GM21360 (cell line): ENCODE data around the gene CTSZ.

Experiments used
- ATAC-seq: cut with Tn5 transposase; IDR thresholded peaks from one replicate; pipeline ENCODE4 v1.9.1; 2021; ENCODE audit warnings: mild to moderate bottlenecking, moderate library complexity; ENCODE audit not compliant: unreplicated experiment

CTSZ gene

GRCh38 chr20:59032023-59032712 is 25.1 kb upstream of the CTSZ start, which contains the start of gene ATP5F1E:
ATP5F1E (minus strand) TSS chr20:59032335; CDS start chr20:59032251, 84 bp downstream.
- ATAC-seq = peak; percentile 95

- ATAC-seq = no peak
Measured at GRCh38 chr20:59031564-59032022, 24.5 kb upstream of the CTSZ start.

- ATAC-seq = no peak
Measured at GRCh38 chr20:59030911-59031563, 24.0 kb upstream of the CTSZ start.

- ATAC-seq = no peak
Measured at GRCh38 chr20:59028812-59029211, 21.8 kb upstream of the CTSZ start.

GRCh38 chr20:59027741-59028320 is 20.8 kb upstream of the CTSZ start:
- no peak for ATAC-seq

GRCh38 chr20:59026904-59027740 is 20.1 kb upstream of the CTSZ start:
- no peak for ATAC-seq

- no peak for ATAC-seq
Measured at GRCh38 chr20:59025511-59025910, 18.5 kb upstream of the CTSZ start.

- ATAC-seq = no peak
Measured at GRCh38 chr20:59025086-59025485, 18.0 kb upstream of the CTSZ start.

- no peak for ATAC-seq
Measured at GRCh38 chr20:59024111-59024530, 17.1 kb upstream of the CTSZ start.

- ATAC-seq = no peak
Measured at GRCh38 chr20:59023616-59024015, 16.6 kb upstream of the CTSZ start.

- ATAC-seq = no peak
Measured at GRCh38 chr20:59022754-59023153, 15.7 kb upstream of the CTSZ start.

GRCh38 chr20:59020938-59021551 is 14.0 kb upstream of the CTSZ start:
- no peak for ATAC-seq

- no peak for ATAC-seq
Measured at GRCh38 chr20:59019217-59019616, 12.2 kb upstream of the CTSZ start, which contains the start of gene TUBB1. TUBB1 (plus strand) TSS chr20:59019429; CDS start chr20:59019523, 94 bp downstream.

GRCh38 chr20:59018817-59019216 is 11.8 kb upstream of the CTSZ start:
- no peak for ATAC-seq

- ATAC-seq = no peak
Measured at GRCh38 chr20:59017493-59018231, 10.6 kb upstream of the CTSZ start.

GRCh38 chr20:59016795-59017492 is 9.9 kb upstream of the CTSZ start:
- ATAC-seq = no peak

GRCh38 chr20:59015812-59016711 is 9.0 kb upstream of the CTSZ start:
- no peak for ATAC-seq

GRCh38 chr20:59015411-59015810 is 8.4 kb upstream of the CTSZ start:
- no peak for ATAC-seq
